ENCODE data around the gene SLC9C2.
"Not testable (repeated sequence)": the region's sequence is repeated elsewhere in the genome, so short reads cannot be mapped to it uniquely, and the experiment has no call there.

Gene SLC9C2

DNA sequence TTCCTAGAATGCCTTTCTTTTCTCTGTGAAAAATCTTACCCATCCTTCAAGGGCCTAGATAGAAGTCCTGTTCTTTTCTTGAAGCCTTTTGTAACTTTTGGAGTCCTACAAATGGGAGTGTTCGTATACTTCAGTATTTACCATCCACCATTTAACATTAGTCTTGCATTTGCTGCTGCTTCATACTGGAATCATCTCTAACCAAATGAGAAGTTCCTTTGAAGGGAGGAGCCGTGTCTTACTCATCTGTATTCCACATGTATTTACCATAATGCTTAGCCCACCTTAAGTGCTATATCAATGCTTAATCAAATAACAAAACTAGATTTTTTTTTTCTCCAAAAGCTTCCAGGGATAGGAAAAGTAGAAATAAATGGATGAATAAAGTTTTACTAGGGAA lies 118.6 kb downstream of the SLC9C2 start:
- DNase-seq = no peak

DNA sequence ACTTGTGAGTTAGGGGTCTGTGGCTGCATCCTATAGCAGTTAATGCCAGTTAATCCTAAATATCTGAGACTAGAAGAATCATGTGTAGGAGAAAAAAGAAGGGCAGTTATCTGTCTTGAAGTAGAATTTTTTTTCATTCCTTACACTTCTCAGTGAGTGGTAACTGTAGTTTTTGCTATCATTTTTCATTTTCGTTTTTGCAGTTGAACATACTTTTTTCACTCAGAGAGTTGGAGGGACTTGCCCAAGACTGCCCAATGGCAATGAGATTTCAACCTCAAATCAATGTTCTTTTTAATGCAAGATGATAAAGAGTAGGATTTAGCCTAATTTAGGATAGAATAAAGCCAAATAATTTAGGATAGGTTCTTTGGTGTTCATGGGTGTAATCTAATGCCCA lies 120.2 kb downstream of the SLC9C2 start:
- no peak for DNase-seq

DNA sequence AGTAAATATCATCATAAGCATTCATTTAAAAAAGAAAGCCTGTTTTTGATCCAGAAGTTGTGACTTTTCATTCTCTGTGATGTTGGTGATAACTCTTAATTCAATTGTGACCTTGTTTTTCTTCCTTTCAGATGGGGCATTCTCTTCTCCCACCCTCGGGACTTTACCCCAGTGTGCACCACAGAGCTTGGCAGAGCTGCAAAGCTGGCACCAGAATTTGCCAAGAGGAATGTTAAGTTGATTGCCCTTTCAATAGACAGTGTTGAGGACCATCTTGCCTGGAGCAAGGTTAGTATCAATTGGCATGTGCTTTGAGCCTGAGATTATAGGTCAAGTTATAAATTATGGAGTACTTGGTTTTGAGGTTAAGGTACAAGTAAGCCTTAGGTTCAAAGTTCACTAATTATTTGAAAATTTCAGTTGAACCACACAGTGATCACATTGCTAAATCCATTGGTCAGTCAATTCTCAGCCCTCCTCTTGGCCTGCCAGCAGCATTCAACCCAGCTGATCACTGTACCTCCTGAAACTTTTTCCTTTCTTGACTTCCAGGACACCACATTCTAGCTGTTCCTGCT lies 121.6 kb downstream of the SLC9C2 start:
- no peak for DNase-seq

DNA sequence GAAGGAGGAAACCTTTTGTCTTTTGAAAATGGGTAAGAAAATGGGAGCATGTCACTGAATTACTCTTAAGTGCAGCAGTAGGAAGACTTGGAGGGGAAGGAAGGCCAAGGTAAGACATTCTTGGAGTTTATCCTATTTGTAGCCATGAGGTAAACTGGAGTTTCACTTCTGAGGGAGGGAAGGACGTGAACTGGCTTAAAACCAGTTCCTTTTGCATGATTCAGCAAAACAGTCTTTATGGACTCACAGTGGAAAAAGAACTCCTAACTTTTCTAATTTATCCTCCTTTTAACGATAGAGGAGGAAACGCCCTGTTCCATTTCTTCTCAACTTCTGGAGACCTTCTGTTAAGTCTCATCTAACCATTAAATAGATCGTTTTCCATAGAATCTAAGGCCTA lies 123.2 kb downstream of the SLC9C2 start:
- DNase-seq = peak in 1 of 4 experiments; percentile 7

DNA sequence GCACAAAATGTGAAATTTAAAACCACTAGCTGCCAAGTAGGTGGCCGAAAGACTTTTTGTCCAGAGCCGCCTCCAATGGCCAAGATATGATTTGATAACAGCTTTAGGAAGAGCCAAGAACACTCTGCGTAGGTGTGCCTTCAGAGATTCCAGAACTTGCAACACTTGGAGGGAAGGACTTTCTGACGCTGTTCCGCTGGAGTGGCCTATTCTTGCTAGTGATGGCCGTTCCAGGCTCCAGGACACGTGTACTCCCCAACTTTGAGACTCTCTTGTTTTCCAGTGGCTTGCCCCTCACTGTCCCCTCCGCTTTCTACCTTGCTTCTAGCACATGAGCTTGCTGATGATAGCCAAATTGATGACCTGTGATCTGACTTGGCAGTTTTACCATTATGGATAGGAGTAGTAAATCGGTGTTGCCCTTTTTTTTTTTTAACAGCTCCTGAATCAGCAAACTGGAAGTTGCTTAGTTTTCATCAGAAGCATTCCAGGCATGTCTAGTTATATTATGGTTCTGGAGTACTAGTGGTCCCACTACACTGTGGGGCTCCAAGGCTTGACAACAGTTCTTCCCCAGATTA lies 124.7 kb downstream of the SLC9C2 start:
- peak; percentile 60 to 84 (median 78) for DNase-seq

DNA sequence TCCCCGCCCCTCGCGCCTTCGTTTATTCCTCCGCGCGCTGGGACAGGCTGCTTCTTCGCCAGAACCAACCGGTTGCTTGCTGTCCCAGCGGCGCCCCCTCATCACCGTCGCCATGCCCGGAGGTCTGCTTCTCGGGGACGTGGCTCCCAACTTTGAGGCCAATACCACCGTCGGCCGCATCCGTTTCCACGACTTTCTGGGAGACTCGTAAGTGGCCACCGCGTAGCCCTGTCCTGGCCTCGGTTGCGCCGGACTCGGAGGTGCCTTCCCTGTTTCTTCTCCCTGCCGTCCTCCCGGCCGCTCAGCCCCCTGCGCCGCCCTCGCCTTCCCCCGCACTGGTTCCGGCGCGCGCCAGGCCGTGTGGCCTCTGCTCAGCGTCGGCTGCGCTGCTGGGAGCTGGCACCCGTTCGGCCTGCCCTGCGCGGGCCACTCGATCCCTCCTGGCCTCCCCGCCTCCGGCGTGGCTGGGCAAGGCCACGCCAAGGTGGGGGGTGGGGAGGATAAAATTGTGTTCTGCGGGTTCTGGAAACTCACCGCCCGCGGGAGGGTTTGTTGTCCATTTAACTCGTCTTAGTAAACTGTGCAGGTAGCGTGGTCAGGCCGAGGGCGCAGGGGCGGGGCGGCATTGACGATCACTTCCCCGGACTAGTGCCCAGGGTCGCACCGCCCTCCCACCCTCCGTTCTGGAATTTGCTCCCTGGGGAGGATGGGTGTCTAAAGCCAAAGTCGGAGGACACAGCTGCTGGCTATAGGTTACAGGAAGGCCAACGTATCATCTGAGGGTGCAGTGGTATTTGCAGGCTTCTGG lies 125.4 kb downstream of the SLC9C2 start, which contains the start of gene PRDX6:
Gene PRDX6 (plus strand): TSS at position 50 of the 808 bp plus-strand sequence. CDS start 63 bp downstream, at position 113.
- DNase-seq = peak in 1 of 4 experiments; percentile 81

DNA sequence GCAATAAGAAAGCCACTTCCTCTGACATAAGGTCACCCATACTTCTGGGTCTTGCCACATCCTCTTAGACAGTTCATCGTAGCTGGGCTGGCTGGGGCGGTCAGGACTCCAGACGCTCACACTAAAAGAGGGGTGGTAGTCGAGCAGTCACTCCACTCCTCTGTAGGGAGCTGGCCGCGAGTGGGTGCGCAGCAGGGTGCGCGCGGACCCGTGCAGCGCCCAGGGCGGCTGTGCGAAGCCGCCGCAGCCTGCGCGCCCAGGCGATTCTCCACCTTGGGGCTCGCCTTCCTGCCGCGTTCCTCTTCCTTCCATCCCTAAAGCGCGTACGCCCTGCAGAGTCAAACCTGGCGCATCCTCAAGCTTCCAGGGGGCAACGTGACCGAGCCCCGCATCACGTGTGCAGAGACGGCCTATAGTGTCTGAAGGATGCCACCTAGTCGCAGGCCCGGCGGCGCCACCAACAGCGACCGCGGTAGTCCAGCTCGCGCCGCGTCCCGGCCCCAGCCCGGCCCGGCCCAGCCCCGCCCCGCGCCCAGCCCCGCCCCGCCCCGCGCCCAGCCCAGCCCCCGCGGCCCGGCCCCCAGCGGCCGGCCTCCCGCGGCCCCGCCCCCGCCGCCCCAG lies 126.1 kb downstream of the SLC9C2 start:
- peak; percentile 91 to 97 (median 96) for DNase-seq

DNA sequence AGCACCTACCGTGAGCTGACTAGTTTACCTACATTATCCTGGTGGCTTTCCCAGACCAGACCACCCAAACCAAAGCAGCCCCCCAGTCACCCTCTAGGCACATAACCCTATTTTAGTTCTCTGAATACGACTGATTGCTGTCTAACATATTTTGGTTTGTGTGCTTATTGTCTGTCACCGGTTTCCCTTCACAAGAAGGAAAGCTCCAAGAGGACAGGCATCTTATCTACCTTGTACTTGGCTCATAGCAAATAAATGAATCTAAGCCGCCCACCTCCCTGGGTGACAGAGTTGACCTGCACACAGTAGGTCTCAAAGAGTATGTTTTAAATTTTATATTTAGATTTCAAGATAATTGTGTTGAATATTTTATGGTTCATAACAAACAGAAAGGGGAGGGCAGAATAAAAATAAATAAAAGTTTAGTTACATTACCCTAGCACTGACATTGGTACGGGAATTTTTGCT lies 126.6 kb downstream of the SLC9C2 start:
- DNase-seq = peak in 2 of 4 experiments; percentile 1 to 28

DNA sequence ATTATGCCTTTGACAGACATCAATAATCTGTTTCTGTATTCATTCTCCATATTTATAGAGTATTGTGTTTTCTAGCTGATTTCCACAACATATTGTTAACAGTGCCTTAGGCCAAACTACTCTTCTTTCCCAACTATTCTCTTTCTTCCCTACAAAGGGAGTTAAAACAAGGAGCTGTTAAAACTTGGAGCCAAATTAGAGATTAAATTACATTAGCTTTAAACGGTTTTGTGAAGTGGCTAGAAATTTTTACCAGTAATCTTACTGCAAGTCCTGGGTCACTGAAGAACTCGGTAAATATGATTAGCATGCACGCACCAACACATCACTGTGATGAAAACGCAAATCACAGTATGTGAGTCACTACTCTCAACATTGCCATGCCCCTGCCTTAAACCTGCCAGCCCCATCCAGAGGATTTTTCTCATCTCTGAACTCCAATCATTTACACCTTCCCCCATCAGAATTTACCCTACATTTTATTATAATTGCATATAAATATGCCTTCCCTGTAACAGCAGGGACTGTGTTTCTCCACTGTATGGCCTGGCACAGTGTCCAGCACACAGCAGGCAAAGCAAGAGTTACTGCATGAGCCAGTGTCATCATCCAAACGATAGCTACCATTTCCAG lies 127.2 kb downstream of the SLC9C2 start:
- peak in 3 of 4 experiments; percentile 5 to 28 (median 17) for DNase-seq

DNA sequence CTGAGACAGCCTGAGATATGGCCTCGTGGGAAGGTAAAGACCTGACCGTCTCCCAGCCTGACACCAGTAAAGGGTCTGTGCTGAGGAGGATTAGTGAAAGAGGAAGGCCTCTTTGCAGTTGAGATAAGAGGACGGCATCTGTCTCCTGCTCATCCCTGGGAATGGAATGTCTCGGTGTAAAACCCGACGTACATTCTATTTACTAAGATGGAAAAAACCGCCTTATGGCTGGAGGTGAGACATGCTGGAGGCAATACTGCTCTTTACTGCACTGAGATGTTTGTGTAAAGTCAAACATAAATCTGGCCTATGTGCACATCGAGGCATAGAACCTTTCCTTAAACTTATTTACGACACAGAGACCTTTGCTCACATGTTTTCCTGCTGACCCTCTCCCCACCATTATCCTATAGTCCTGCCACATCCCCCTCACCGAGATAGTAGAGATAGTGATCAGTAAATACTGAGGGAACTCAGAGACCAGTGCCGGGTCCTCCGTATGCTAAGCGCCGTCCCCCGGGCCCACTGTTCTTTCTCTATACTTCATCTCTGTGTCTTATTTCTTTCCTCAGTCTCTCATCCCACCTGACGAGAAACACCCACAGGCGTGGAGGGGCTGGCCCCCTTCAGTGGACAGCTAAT lies 128.0 kb downstream of the SLC9C2 start:
- not testable (repeated sequence) for DNase-seq

DNA sequence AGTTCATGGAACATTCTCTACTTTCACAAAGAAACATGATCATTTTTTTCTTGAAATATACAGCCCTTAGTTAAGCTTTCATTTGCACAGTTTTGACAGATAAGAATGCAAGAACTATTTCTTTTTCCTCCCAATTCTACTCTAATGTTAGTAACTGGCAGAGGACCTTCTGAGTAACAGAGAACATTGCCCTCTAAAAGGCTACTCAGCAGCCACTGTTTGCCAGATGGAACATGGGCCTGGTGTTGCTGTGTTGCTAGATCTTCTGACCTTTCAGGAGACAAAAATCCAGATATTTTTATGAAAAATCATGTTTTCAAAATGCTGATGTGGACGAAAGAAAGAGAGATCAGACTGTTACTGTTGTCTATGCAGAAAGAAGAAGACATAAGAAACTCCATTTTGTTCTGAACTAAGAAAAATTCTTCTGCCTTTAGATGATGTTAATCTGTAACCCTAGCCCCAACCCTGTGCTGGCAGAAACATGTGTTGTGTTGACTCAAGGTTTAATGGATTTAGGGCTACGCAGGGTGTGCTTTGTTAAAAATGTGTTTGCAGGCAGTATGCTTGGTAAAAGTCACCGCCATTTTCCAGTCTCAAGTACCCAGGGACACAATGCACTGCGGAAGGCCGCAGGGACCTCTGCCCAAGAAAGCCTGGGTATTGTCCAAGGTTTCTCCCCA lies 128.6 kb downstream of the SLC9C2 start:
- DNase-seq = no peak

DNA sequence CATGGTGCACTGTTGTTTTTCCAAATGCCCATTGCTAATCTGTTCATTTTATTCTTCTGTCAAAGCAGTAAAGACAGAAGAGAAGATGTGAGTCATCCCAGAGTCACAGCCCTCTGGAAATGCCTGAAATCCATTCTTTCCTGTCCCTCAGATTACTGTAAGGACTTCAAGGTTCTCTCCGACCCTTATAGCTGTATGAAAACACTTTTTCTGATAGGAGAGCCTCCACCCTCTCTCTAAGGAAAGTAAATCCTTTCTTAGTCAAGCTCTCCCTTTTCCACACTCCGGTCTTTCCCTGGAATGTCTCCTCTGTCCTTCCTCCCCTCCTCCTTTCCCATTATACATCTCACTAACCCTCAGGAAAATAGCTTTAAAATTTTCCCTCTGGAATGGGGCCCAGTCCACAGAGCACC lies 129.3 kb downstream of the SLC9C2 start:
- DNase-seq = no peak

DNA sequence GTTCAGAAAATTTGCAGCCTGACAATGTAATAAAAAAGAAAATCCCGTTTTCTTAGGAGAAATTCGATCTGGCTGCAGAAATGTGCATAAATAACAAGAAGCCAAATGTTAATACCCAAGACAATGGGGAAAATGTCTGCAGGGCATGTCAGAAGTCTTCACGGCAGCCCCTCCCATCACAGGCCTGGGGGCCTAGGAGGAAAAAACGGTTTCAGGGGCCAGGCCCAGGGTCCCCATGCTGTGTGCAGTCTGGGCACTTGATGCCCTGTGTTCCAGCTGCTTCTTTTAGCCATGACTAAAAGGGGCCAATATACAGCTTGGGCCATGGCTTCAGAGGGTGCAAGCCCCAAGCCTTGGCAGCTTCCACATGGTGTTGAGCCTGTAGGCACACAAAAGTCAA lies 132.3 kb downstream of the SLC9C2 start:
- DNase-seq = no peak

DNA sequence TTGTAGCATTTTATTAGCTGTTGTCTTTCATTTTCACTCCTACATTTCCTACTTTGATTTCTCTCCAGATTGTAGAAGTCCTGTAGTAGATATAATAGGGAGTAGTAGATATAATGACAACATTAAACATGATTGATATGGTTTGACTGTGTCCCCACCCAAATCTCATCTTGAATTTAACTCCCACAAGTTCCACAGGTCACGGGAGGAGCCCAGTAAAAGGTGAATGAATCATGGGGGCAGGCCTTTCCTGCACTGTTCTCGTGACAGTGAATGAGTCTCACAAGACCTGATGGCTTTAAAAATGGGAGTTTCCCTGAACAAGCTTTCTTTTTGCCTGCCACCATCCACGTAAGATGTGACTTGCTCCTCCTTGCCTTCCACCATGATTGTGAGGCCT lies 133.2 kb downstream of the SLC9C2 start:
- no peak for DNase-seq

DNA sequence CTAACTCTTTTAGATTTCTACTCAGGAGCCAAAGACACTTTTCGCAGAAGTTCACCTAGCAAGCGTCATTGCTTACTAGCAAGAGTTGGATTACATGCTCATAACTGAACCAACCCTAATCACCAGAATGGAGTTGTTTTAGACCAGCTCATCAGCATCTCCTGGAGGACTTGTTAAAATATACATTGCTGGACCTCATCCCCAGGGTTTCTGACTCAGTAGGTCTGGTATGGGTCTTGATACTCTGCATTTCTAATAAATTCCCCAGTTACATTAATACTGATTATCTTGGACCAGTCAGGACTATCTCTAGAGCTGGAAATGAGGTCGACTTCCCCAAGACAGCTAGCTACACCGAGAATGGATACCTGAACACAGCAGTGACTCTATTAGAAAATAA lies 135.4 kb downstream of the SLC9C2 start:
- no peak for DNase-seq

DNA sequence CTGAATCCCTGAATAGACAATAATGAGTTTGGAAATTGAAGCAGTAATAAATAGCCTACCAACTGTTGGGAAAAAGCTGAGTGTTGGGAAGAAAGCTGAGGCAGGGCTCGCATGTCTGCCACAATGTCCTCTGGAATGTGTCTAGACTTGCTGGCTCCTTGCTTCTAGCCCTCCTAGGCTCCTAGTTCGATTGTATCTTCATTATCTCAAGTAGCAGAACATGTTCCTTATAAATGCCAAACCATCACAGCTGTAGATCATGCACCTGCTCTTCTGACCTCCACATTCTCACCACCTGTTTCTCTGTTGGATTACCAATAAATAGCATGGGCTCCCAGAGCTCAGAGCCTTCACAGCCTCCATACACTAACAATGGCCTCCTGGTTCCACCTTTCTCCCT lies 138.7 kb downstream of the SLC9C2 start:
- not testable (repeated sequence) for DNase-seq

DNA sequence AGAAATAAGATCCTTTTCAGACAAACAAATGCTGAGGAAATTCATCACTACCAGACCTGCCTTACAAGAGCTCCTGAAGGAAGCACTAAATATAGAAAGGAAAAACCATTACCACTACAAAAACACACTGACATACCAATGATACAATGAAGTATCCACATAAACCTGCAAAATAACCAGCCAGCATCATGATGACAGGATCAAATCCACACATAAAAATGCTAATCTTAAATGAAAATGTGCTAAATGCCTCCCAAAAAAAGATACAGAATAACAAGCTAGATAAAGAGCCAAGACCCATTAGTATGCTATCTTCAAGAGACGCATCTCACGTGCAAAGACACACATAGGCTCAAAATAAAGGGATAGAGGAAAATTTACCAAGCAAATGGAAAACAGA lies 140.2 kb downstream of the SLC9C2 start:
- not testable (repeated sequence) for DNase-seq

DNA sequence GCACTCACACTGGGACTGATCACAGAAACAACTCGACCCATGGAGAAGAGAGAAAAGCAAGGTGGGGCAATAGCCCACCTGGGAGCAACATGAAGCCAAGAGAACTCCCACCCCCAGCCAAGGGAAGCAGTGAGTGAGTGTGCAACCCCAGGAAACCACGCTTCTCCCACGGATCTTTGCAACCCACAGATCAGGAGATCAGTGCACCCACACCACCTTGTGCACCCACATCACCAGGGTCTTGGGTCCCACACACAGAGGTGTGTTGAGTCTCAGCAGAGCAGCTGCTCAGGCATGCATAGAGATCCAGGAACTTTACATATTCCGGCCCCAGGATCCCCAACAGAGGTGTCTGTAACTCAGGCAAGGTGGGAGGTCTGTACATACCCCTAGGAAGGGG lies 143.0 kb downstream of the SLC9C2 start:
- no peak for DNase-seq

DNA sequence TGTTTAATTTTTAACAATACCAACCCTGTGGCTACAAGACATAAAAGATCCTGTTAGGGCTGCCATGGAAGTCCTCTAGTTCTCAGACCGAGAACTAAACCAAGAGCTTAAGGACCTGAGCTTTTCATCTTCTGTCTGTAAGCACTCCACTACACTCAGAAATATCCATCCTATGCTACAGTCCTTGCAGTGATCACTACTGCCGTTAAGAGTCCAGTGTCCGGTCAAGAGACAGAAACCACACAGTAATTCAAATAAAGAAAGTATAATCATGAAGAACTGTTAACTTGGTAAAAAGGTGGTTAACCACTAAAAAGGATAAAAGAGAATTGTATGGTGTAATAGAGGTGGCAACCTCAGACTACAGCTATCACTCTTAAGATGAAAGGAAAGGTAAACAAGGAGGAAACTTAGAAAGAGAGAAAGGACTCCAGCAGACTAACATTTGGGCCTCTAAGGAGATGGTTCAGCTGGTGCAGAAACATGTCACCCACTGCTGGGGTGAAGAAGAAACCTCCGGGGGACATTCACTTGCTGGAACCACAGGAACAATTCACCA lies 147.8 kb downstream of the SLC9C2 start:
- DNase-seq = no peak

DNA sequence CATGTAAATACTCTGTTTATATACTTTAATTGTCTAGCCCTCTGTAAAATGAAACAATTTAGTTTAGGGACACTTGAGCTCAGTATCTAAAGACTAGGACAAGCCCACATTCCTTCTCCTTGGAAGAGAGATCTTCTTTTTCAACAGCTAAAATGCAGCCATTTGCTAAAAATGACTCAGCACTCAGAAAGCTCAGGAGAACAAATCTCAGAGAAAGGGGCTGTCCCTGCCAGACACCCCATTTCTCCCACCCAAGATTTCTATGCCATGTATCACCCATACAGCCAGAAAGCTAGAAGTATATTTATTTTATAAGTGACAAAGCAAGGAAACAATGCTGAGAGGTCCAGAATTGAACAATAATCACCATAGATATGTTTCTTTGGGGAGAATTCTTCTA lies 148.9 kb downstream of the SLC9C2 start:
- no peak for DNase-seq

DNA sequence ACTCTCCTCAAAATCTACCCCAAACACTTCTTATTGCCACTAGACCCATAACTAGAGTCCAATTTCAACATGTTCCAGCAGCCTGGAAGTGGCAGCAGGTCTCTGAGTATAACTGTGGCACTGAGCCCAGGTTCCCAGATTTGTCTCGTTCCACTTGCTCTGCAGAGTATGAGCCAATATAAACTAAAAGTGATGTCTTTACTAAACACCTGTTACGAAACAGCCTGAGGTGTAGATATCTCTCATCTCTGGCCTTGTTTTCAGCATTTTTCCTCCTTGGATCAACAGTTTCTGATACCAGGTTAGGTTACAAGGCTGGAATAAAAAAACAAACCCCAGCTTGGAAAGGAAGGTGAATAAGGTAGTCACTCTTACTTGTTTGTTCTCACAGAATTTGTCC lies 150.9 kb downstream of the SLC9C2 start:
- no peak for DNase-seq
